HG02970 (cell line): ENCODE data around the gene UMAD1.

Experiments used
- ATAC-seq: cut with Tn5 transposase; IDR thresholded peaks from one replicate; pipeline ENCODE4 v1.9.1; 2021; ENCODE audit warnings: mild to moderate bottlenecking, moderate library complexity, moderate number of reproducible peaks; ENCODE audit not compliant: unreplicated experiment, low FRiP score

Gene UMAD1

DNA sequence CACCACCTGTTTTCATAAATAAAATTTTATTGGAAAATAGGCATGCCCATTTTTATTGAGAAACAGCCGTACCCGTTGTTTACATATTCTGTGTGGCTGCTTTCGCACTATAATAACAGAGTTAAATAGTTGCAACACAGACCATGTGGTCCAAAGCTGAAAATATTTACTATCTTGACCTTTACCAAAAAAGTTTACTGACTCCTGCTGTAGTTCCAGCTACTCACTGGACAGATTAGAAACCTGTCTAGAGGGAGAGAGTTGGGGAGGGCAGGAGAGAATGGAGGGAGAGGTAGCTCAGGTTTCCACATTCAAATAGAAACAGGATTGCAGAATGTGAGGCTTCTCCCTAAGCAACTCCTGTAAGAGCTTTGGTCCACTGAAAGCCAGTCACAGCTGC, 273.0 kb downstream of the UMAD1 start:
- no peak for ATAC-seq

DNA sequence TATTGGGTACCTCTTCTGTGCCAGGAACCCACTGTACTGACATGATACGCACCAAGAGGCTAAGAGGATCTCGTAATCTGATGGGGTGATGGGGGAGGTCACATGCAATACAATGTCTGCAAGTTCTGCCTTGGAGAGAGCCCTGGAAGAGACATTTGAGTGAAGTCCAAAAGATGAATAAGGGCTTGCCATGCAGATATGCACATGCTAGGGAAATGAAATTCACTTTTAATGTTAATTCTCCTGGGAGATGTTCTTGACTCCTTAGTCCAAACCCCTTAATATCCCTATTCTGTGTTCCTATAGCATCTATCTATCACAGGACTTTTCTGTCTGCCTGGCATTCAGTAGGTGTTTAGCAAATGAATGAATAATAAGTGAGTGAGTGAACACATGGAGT, 274.0 kb downstream of the UMAD1 start:
- no peak for ATAC-seq

GRCh38 chr7:7916064-7916463, 275.5 kb downstream of the UMAD1 start:
- ATAC-seq: no peak

DNA sequence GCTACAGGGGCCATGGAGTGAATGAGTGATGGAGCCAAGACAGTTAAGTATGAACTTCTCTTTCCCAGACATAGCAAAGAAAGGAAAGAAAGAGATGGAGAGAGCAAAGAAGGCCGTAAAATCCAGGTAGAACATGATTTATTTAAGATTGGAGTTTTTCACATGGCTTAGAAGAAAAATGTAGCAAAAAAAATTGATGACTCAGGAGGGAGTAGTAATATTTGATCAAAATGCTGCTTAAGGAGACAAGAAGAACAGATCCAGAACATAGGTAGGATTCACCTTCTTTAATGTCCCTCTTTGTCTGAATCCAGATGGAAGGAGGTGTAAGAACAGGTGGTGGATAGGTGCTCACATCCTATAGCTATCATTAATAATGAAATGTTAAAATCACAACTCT, 277.0 kb downstream of the UMAD1 start:
- ATAC-seq: no peak

- no peak for ATAC-seq
These were observed 278.3 kb downstream of the UMAD1 start for GRCh38 chr7:7918736-7919448.

DNA sequence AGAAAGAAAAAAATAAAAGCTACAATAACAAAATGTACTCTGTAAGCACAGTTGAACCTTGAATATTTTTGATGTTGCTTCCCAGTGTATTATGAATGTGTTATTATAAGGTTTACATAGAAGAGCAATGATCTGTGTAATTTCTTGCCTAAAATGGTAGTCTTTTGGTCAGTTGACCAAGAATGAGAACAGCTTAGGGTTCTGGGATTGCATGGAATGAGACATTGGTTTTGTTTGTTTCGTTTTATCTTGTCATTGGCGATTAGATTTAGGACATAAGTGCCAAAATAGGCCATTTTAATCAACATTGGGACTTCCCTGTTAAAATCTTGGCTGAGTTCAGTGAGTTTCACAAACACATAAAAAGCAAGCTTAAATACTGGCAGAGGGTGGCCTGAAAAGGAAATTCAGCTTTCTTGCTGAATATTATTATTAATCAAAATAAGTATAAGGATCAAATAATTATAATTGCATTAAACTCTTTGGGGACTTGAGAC, 278.9 kb downstream of the UMAD1 start:
- ATAC-seq: no peak

DNA sequence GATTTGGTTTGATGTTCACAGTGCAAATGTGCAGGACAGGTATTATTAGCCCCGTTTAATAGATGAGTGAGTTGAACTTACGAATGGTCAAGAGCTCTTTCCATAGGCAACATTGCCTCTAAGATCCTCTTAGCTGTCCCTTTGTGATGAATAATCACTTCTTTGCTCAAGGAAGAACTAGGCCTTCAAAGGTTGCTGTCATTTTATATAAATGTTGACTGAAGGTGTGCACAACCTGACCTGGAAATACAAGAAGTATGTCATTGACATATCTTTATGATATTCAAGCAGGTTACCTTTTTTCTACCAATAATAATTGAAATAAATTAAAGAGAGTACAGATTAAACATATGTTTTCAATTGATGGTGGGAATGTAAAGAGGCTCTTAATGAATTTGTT, 279.5 kb downstream of the UMAD1 start:
- ATAC-seq: no peak

DNA sequence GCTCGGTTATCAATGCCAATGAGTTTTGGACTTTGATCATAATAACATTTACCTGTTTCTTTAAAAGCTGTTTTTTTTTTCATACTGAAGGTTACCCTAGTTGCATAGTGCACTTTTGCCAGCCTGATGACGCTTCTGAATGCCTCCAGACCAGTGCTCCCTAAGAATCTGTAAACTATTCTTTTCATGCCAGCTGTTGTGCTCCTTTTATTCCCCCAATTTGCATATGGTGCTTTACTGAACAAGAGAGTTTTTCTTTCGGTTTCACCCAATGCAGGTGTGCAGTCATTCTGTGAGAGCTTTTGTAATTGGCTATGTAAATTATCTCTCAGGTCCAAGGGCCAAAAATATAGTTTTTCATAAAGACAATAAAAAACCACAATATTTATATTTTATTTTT, 279.9 kb downstream of the UMAD1 start:
- peak; percentile 85 for ATAC-seq

- ATAC-seq: no peak
These were observed 281.3 kb downstream of the UMAD1 start for GRCh38 chr7:7921830-7922229.

DNA sequence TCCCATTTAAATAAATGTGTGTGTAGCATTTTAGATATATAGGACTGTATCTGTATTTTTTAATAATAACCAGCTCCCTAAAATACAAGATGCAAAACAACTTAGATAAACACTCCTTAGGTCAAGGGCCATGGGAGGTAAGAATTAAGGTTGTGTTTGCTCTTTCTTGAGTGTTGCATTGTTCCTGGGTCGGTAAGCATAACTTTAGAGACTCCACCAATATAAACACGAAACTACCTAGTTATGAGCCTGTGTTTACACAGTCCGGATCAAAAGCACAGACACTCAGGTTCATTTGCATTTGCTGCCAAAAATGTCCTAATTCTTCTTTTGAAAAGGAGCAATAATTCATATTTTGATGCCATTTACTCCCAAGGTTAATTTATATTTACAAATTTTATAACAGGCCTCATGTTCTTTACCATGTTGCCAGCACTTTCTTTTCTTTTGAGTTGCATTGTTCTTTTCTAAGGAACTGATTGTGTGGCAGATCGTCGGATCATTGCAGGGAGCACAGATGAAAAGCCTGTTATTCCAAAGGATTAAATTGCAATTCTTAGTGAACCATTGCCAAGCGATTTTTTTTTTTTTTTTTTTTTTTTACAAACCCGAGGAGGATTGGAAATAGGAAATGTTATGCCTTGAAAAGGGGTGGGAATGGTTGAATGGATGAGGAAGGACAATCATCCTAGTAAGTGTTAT, 282.3 kb downstream of the UMAD1 start:
- ATAC-seq: no peak

DNA sequence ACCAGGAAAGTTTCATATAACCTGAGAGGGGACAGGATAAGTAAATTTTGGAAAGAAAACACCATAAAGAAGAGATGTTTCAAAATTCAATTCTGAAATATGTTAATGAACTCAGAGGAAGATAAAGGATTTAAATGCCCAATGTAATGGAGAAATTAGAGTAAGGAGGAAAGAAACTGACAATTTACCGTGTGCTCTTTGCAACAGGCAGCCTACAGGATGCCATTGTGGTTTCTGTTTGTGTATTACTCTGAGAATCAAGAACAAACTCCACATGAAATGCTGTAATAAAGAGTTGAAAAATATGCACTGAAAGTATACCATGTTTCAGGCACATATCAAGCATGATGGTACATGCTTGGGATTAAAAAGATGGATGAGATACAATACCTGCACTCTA, 283.3 kb downstream of the UMAD1 start:
- ATAC-seq: no peak

GRCh38 chr7:7924303-7924702, 283.8 kb downstream of the UMAD1 start:
- no peak for ATAC-seq
